GM18502 (cell line): ENCODE results near the gene CEBPZOS.
"Not testable (repeated sequence)": the region's sequence is repeated elsewhere in the genome, so short reads cannot be mapped to it uniquely, and the experiment has no call there.

Source experiments
- ATAC-seq: cut with Tn5 transposase; IDR thresholded peaks from one replicate; pipeline ENCODE4 v1.9.1; 2021; ENCODE audit warnings: mild to moderate bottlenecking; ENCODE audit not compliant: unreplicated experiment, poor library complexity

Gene CEBPZOS

GRCh38 chr2:37189452-37190153, 6.7 kb upstream of the CEBPZOS start:
- ATAC-seq, result no peak

- no peak for ATAC-seq
Measured at GRCh38 chr2:37190290-37190689, 6.0 kb upstream of the CEBPZOS start.

GRCh38 chr2:37191253-37191652, 5.0 kb upstream of the CEBPZOS start:
- ATAC-seq, result no peak

- ATAC-seq, result no peak
Measured at GRCh38 chr2:37191747-37192146, 4.5 kb upstream of the CEBPZOS start.

- ATAC-seq, result no peak
Measured at GRCh38 chr2:37192551-37192950, 3.7 kb upstream of the CEBPZOS start.

GRCh38 chr2:37195862-37196319, 405 bp upstream of the CEBPZOS start:
- not testable (repeated sequence) for ATAC-seq

- no peak for ATAC-seq
Measured at GRCh38 chr2:37198681-37199065, 2.4 kb downstream of the CEBPZOS start.

GRCh38 chr2:37201208-37201607, 4.9 kb downstream of the CEBPZOS start:
- ATAC-seq, result no peak

- no peak for ATAC-seq
Measured at GRCh38 chr2:37201766-37202165, 5.5 kb downstream of the CEBPZOS start.

- no peak for ATAC-seq
Measured at GRCh38 chr2:37203708-37204107, 7.4 kb downstream of the CEBPZOS start.

GRCh38 chr2:37205071-37205661, 8.9 kb downstream of the CEBPZOS start:
- not testable (repeated sequence) for ATAC-seq

GRCh38 chr2:37205689-37206341, 9.5 kb downstream of the CEBPZOS start:
- ATAC-seq, result no peak

GRCh38 chr2:37206760-37207159, 10.5 kb downstream of the CEBPZOS start:
- ATAC-seq, result not testable (repeated sequence)

GRCh38 chr2:37211212-37211611, 14.9 kb downstream of the CEBPZOS start:
- no peak for ATAC-seq

- no peak for ATAC-seq
Measured at GRCh38 chr2:37211939-37212338, 15.6 kb downstream of the CEBPZOS start.

GRCh38 chr2:37215250-37215649, 19.0 kb downstream of the CEBPZOS start:
- no peak for ATAC-seq

GRCh38 chr2:37219046-37219445, 22.8 kb downstream of the CEBPZOS start:
- ATAC-seq, result no peak

- no peak for ATAC-seq
Measured at GRCh38 chr2:37223131-37223530, 26.8 kb downstream of the CEBPZOS start.

- no peak for ATAC-seq
Measured at GRCh38 chr2:37224063-37224462, 27.8 kb downstream of the CEBPZOS start.

GRCh38 chr2:37225129-37225528, 28.8 kb downstream of the CEBPZOS start:
- not testable (repeated sequence) for ATAC-seq

- ATAC-seq, result no peak
Measured at GRCh38 chr2:37226863-37227262, 30.6 kb downstream of the CEBPZOS start.
